NB4 (cell line): Measurements from ENCODE around the gene CCDC85A.

Experiments
- POLR2A ChIP-seq: IDR thresholded peaks from 2 replicates; pipeline ENCODE4 v1.6.1; 2011; ENCODE audit warnings: mild to moderate bottlenecking; ENCODE audit not compliant: insufficient read length; ENCODE audit errors: extremely low read depth
- TF ChIP-seq, protein P1 (sequence below): IDR thresholded peaks from one replicate; pipeline ENCODE4 v1.5.1; 2012; ENCODE audit warnings: low read depth, low read length

DNA sequence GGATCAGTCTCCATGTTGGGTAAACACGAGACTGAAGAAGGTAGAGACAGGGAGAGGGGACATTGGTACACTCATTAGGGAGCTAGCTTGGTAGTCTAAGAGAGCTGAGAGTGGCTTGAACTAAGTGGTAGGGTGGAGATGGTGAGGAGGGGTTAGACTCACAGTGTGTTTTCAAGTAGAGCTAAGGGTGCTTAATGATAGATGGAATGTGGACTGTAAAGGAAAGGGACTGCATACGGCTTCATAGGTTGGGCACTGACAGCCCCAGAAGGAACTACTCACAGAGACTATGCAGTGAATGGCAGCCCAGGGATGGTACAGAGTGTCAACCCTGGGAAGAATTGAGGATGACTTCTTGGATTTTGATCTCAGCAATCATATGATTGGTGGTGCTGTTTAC, 178.1 kb downstream of the CCDC85A start:
- TF ChIP-seq, protein P1, sequence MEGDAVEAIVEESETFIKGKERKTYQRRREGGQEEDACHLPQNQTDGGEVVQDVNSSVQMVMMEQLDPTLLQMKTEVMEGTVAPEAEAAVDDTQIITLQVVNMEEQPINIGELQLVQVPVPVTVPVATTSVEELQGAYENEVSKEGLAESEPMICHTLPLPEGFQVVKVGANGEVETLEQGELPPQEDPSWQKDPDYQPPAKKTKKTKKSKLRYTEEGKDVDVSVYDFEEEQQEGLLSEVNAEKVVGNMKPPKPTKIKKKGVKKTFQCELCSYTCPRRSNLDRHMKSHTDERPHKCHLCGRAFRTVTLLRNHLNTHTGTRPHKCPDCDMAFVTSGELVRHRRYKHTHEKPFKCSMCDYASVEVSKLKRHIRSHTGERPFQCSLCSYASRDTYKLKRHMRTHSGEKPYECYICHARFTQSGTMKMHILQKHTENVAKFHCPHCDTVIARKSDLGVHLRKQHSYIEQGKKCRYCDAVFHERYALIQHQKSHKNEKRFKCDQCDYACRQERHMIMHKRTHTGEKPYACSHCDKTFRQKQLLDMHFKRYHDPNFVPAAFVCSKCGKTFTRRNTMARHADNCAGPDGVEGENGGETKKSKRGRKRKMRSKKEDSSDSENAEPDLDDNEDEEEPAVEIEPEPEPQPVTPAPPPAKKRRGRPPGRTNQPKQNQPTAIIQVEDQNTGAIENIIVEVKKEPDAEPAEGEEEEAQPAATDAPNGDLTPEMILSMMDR, result no peak
- no peak for TF ChIP-seq POLR2A
